GM12891 (cell line): ENCODE results near the gene UXT.
A peak's percentile ranks its signal among the peaks of the same experiment; 100 is the strongest.

ENCODE experiments used
- DNase-seq: peaks from one replicate; pipeline ENCODE4 v3.0.0; 2011; ENCODE audit warnings: low spot score; ENCODE audit not compliant: insufficient read length
- FAIRE-seq: peaks from 2 replicates; lab custom pipeline; 2011; peaks lifted over from hg19 to GRCh38; lab: Jason Lieb, UNC
- PAX5 ChIP-seq: IDR thresholded peaks from 2 replicates; pipeline ENCODE4 v1.6.1; 2011; ENCODE audit warnings: low read length, moderate library complexity, mild to moderate bottlenecking; ENCODE audit not compliant: insufficient read depth, severe bottlenecking
- POLR2A ChIP-seq: IDR thresholded peaks from 2 replicates; pipeline ENCODE4 v1.6.1; 2011; ENCODE audit warnings: low read depth, low read length, control low read depth
- POLR2AphosphoS5 ChIP-seq: IDR thresholded peaks from 2 replicates; pipeline ENCODE4 v1.6.1; 2011; ENCODE audit warnings: low read depth, low read length, control low read depth
- POU2F2 ChIP-seq: IDR thresholded peaks from 2 replicates; pipeline ENCODE4 v1.6.1; 2011; ENCODE audit warnings: low read depth, mild to moderate bottlenecking, control low read depth, low read length, moderate library complexity
- SPI1 ChIP-seq: IDR thresholded peaks from 2 replicates; pipeline ENCODE4 v1.6.1; 2011; ENCODE audit warnings: low read depth, low read length, control low read depth
- TAF1 ChIP-seq: IDR thresholded peaks from 2 replicates; pipeline ENCODE4 v1.6.1; 2011; ENCODE audit warnings: low read depth, low read length, control low read depth

Gene UXT

DNA sequence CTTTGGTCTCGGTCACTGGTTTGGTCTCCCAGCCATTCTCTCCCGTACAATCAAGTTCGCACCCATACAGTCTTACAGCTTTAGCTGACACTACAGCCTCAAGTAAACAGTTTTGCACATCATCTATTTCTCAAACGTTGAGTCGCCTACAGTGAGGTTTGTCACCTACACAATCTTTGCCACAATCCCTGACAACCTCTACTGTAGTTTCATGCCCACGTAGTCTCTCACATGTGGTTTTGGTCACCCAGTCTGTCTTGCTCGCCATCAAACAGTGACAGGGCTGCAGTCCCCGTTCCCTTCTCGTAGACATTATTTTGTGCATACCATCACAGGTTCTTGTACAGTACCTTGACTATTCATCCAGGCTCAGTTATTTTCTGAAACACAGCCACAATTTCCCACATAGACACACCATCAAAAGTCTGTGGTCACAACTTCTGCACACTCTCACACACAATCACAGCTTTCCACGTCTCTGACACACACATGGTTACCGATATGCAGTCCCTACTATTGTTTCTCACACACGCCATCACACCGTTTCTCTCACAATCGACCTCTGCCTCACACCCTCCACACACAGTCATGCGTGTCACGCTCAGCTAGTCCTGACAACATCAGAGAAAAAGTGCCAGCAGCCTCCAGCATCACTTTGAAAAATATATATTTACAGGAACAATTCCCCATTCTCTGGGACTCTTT lies 24.0 kb downstream of the UXT start:
- DNase-seq (no peak), FAIRE-seq (peak; percentile 76)
- no peak for TF ChIP-seq POU2F2

DNA sequence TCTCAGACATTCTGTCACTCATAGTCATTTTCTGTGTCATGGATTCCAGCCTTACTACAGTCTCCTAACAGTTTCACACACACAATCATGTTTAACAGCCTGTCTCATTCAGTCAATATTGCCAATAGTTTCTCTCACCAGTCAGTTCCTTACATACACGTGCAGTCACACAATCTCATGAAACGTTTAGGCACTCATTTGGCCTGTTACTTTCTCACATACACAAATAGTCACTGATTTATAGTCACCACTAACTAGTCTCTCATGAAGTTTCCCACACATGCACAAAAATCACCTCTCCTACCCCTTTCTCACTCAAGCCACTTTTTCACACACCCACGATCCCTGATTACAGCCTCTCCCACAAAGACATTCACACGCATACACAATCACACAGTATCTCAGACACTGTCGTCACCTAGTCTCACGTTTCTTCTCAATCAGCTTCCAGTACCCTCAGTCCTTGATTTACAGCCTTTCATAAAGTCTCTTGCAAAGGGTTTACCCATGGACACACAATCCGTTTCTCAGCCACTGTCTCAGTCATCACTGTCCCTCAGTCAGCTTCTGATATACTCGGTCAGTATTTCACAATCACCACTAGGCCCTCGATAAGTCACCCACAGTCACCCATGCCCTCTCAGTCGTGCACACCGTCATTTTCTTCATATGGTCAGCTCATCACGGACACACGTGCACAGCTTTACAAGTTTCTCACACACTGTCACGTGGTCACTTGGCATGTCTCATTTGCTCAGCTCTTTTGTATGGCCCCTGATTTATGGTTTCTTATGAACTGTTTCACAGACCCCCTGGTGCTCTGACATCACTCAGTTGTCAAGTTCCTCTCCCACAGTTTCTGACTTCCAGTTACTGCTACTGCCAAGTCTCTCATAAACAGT lies 25.0 kb downstream of the UXT start:
- DNase-seq (no peak), FAIRE-seq (peak; percentile 87)
- TF ChIP-seq POLR2A (peak; percentile 11; the same call in 1 of the 2 replicates), PAX5 (no peak)

DNA sequence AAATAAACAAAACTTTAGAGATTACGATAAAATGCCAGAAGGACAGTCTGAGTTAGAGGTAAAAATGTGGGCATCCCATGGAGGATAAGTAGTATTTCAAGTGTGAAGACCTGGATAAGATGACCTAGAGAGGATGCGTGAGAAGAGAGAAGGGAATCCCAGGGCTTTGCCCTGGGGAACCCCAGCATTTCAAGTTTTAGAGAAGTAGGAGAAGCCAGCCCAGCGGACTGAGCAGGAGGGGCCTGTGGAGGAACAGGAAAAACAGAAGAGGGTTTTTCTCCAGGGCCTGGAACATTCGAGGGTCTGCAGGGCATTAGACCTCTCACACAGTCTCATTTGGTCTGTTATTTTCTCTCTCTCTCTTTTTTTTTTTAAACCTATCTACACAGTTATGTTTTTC lies 26.3 kb downstream of the UXT start:
- no peak for TF ChIP-seq POLR2AphosphoS5
- TF ChIP-seq SPI1 = peak; percentile 22
- FAIRE-seq = no peak
- DNase-seq = no peak

DNA sequence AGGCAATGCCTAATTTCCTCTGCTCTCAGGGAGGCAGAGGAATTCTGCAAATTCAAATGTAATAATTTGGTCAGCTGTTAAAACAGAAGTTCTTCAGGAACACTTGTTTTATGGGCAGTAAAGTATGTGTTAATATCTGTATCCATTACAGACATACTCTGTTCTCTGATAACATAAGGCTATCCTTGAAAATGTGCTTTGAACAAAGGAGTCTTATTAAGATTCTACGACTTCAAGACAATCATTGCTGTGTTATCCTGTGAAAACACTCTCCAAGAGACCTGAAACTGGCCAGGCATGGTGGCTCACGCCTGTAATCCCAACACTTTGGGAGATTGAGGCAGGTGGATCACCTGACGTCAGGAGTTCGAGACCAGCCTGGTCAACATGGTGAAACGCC lies 27.3 kb downstream of the UXT start:
- FAIRE-seq (no peak), DNase-seq (no peak)
- TF ChIP-seq SPI1 = no peak
- no peak for TF ChIP-seq POLR2AphosphoS5
- no peak for TF ChIP-seq PAX5
- no peak for TF ChIP-seq TAF1
- TF ChIP-seq POU2F2 = no peak
- no peak for TF ChIP-seq POLR2A

DNA sequence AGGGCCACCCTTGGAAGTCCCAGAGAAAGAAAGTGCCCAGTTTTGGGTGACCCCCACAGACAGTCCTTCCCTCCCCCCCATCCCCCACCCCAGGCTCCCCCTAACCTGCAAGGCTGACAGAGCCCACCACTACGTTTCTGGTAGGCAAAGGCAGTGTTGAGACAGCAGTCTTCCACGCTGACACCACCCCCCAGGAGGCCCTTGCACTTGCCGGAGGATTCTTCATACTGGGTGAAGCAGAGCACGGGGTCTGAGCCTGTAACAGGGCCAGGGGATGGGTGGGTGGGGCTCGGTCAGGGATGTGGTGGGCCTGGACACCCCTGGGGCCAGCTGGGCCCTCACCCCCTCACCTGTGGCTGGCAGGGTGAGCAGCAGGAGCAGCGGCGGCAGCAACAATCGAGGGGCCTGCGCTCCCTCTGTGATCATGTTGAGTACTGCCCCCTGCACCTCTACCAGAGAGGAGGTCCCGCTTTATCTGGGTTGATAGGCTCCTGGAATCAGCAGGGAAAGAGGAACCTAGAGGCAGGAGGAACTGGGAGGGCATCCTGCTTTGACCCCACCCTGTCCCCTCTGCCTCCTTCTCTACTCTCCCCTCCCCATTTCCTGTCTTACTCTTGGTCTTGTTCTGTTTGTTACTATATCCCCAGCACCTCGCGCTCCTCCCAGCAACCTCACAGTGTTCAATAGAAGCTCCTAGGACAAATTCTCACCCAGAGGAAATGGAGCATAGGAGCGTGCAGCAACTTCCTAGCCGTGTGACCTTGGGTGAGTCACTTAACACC lies 29.4 kb downstream of the UXT start, which contains the start of gene CFP:
Gene CFP, minus strand, starts transcription at position 512 of the 782 bp plus-strand sequence. Its CDS starts 86 bp downstream, at position 426.
- no peak for FAIRE-seq
- DNase-seq = no peak
- no peak for TF ChIP-seq POU2F2
- 0 out of 2 replicates have a peak, but pooled peaks have one; percentile 10 for TF ChIP-seq POLR2AphosphoS5
- peak; percentile 51 for TF ChIP-seq SPI1

DNA sequence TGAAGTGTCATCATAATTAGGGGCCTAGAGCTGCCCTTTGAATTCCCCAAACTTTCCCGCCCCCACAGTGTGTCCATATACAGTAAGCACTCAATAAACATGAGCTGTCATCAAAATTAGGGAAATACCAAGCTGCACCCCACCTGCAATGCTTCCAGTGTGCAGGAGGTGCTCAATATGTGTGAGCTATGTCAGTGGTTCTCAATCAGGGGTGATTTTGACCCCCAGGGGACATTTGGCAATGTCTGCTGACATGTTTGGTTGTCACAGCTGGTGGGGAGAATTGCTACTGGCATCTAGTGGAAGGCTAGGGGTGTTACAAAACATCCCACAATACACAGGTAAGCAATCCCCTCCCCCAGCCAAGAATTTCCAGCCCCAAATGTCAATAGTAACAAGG lies 30.0 kb downstream of the UXT start:
- TF ChIP-seq POLR2AphosphoS5 (no peak), POLR2A (no peak; the same call in 1 of the 2 replicates), PAX5 (no peak), SPI1 (no peak), POU2F2 (no peak), TAF1 (no peak)
- DNase-seq (no peak), FAIRE-seq (peak; percentile 97)

DNA sequence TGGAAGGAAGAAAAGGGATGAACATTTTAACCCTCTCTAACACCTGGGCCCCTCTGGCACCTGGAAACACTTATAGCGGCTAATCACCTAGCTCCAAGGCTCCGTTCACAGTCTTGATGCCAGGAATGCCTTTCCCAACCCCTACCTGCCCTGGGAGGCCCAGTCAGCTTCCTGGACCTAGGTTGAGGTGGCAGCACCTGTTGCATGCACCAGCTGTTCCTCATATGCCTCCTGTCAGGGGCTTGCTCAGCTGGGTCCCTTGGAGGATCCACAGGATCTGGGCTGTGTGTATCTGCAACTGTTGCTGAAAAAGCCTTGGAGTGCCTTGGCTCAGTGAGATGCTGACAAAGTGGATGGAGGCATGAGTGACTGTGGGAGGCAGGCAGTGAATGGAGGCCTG lies 33.6 kb downstream of the UXT start:
- FAIRE-seq = no peak
- TF ChIP-seq SPI1 (no peak), POLR2AphosphoS5 (no peak), TAF1 (no peak), PAX5 (no peak), POU2F2 (no peak), POLR2A (no peak)
- no peak for DNase-seq

DNA sequence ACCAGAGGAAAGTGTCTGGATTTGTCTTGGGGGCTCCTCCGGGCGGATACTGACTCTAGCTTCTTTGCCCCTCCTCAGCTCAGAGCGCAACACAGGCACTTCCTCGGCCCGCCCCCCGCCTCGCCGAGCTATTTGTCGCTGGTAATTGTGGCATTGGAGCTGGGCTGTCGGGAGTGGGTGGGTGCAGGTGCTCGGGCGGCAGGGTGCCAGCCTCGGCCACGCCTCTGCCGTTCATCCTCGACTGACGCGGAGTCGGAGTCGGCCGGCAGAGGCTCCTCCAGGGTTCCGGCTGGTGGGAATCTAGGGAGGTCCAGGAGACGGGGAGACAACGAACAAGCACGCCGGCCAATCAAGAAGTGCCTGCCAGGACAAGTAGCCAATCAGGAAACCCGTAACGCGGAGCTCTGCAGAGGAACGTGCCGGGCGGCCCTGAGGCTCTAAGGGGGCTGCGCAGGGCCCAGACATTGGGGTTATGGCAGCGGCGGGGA lies 35.4 kb downstream of the UXT start:
- TF ChIP-seq TAF1 (no peak), POU2F2 (no peak), PAX5 (no peak), SPI1 (no peak), POLR2AphosphoS5 (no peak), POLR2A (no peak)
- FAIRE-seq = no peak
- DNase-seq = no peak

DNA sequence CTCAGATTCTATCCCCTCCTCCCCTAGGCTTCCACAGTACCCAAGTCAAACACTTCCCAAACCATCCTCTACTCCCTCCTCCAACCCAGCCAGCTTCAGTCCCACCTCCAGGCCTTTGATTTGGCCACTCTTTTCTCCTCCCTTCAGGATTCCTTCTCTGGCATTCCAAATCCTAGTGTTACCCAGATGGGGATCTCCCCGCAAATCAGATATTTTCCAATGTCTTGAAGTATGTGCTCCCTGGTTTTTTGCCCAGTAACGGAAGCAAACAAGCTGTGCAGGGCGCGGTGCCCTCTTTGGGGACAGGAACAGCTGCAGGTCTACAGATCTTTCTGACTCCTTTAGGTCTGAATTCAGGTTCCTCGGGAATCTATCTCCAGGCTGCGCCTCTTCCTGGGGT lies 37.1 kb downstream of the UXT start:
- TF ChIP-seq POU2F2 (no peak), POLR2A (no peak), POLR2AphosphoS5 (no peak), TAF1 (no peak), SPI1 (no peak), PAX5 (no peak)
- FAIRE-seq (no peak), DNase-seq (no peak)

DNA sequence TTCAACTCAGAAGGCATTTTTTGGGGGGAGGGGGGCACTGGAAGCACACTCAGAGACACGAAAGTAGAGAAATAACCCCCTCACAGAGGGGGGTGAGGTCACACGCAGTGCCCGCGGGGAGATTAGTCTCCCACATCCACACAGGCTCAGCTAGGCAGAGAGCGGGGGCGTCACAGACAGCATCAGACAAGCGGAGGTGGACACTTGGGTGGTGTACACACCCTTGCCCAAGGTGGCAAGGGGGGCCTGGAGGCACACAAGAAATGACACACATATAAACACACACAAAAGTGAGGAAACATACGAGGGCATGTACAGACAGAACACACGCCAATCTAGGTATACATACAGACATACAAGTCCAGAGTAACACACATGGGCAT lies 38.7 kb downstream of the UXT start:
- no peak for TF ChIP-seq PAX5
- no peak for TF ChIP-seq POLR2A
- TF ChIP-seq SPI1 = no peak
- TF ChIP-seq TAF1 = no peak
- no peak for TF ChIP-seq POLR2AphosphoS5
- TF ChIP-seq POU2F2 = no peak
- FAIRE-seq (no peak), DNase-seq (no peak)
